GM23338 (cell line): ENCODE data around the gene BMP10. TPM values are rescaled to one million over a fixed set of nuclear protein-coding genes. Genes with fewer than 3 reads are reported as not detected.

Experiments used
- ATAC-seq: fragments of 200-7000 bp; cut with Tn5 transposase; 3 replicates; pipeline ENCODE4 v1.9.1; 2020
- DNase-seq: peaks from one replicate; pipeline ENCODE4 v3.0.0-alpha.2; 2015; ENCODE audit warnings: low spot score
- H2AFZ ChIP-seq: fragments of 200-600 bp; sonication (generic); 2 replicates; pipeline ENCODE4 v1.8.0; 2016; ENCODE audit warnings: antibody characterized with exemption, mild to moderate bottlenecking, moderate library complexity
- H3F3A ChIP-seq: fragments of 200-600 bp; sonication (generic); replicated peaks from 2 replicates; pipeline ENCODE4 v1.8.0; 2017; ENCODE audit warnings: antibody characterized with exemption, mixed run types, low read depth
- H3K27ac ChIP-seq: fragments of 200-600 bp; sonication (generic); 2 replicates; pipeline ENCODE4 v1.6.1; 2016; ENCODE audit warnings: low read depth
- H3K27me3 ChIP-seq: fragments of 200-600 bp; sonication (generic); 2 replicates; pipeline ENCODE4 v1.8.0; 2016; ENCODE audit warnings: mild to moderate bottlenecking, mixed run types, moderate library complexity; ENCODE audit not compliant: insufficient read depth
- H3K36me3 ChIP-seq: fragments of 200-600 bp; sonication (generic); 2 replicates; pipeline ENCODE4 v1.8.0; 2016; ENCODE audit warnings: mild to moderate bottlenecking; ENCODE audit not compliant: insufficient read depth
- H3K4me1 ChIP-seq: fragments of 200-600 bp; sonication (generic); 2 replicates; pipeline ENCODE4 v1.8.0; 2016; ENCODE audit warnings: mild to moderate bottlenecking, moderate library complexity; ENCODE audit not compliant: insufficient read depth
- H3K4me2 ChIP-seq: fragments of 200-600 bp; sonication (generic); 2 replicates; pipeline ENCODE4 v1.7.1; 2017; ENCODE audit warnings: mixed run types
- H3K4me3 ChIP-seq: fragments of 200-600 bp; sonication (generic); 2 replicates; pipeline ENCODE4 v1.6.1; 2016; ENCODE audit warnings: mixed run types
- H3K79me2 ChIP-seq: fragments of 200-600 bp; sonication (generic); replicated peaks from 2 replicates; pipeline ENCODE4 v1.8.0; 2017; ENCODE audit warnings: mild to moderate bottlenecking; ENCODE audit not compliant: insufficient read depth
- H3K9me2 ChIP-seq: fragments of 200-600 bp; sonication (generic); 2 replicates; pipeline ENCODE4 v1.8.0; 2017; ENCODE audit not compliant: insufficient read depth
- H4K20me1 ChIP-seq: fragments of 200-600 bp; sonication (generic); replicated peaks from 2 replicates; pipeline ENCODE4 v1.8.0; 2017; ENCODE audit warnings: mild to moderate bottlenecking; ENCODE audit not compliant: insufficient read depth
- H3K27ac Mint-ChIP-seq: 2 replicates; pipeline ENCODE4 v1.8.0; 2020; ENCODE audit warnings: inconsistent platforms, mild to moderate bottlenecking, moderate library complexity, mixed read lengths
- H3K27me3 Mint-ChIP-seq: 3 replicates; pipeline ENCODE4 v1.8.0; 2022; ENCODE audit warnings: low read depth, mild to moderate bottlenecking, moderate library complexity, mixed read lengths, inconsistent platforms; ENCODE audit not compliant: insufficient read depth, poor library complexity
- H3K36me3 Mint-ChIP-seq: 3 replicates; pipeline ENCODE4 v1.8.0; 2021; ENCODE audit warnings: low read depth, mild to moderate bottlenecking, inconsistent platforms, moderate library complexity, mixed read lengths
- H3K4me1 Mint-ChIP-seq: 3 replicates; pipeline ENCODE4 v1.8.0; 2020; ENCODE audit warnings: mild to moderate bottlenecking, inconsistent platforms, mixed read lengths
- H3K4me3 Mint-ChIP-seq: 3 replicates; pipeline ENCODE4 v1.8.0; 2021; ENCODE audit warnings: moderate library complexity, mild to moderate bottlenecking, inconsistent platforms, mixed read lengths
- H3K9me3 Mint-ChIP-seq: 3 replicates; pipeline ENCODE4 v1.8.0; 2020; ENCODE audit warnings: moderate library complexity, mild to moderate bottlenecking, inconsistent platforms, mixed read lengths
- CREB1 ChIP-seq: fragments of 250-450 bp; sonication (Bioruptor Pico); IDR thresholded peaks from 2 replicates; pipeline ENCODE4 v1.5.0; 2020; ENCODE audit warnings: low read depth, mild to moderate bottlenecking, moderate library complexity
- CTCF ChIP-seq, 2 experiments: fragments of 200-600 bp in 1 of 2; sonication (generic) in 1 of 2; conservative IDR thresholded peaks; 2 replicates each; pipeline versions ENCODE4 v1.5.1 to v1.6.1; 2016 to 2017; ENCODE audit warnings: antibody characterized with exemption in 2 of 2, low read depth in 2 of 2, mild to moderate bottlenecking in 2 of 2, moderate library complexity in 1 of 2
- ETS1 ChIP-seq: IDR thresholded peaks from 2 replicates; pipeline ENCODE4 v1.6.1; 2016; ENCODE audit warnings: antibody characterized with exemption
- EZH2 ChIP-seq: fragments of 200-600 bp; sonication (generic); IDR thresholded peaks from one replicate; pipeline ENCODE4 v1.8.0; 2017; ENCODE audit warnings: antibody characterized with exemption, mild to moderate bottlenecking, low read depth; ENCODE audit not compliant: unreplicated experiment
- EZH2phosphoT487 ChIP-seq: fragments of 200-600 bp; sonication (generic); IDR thresholded peaks from one replicate; pipeline ENCODE4 v1.8.1; 2018; ENCODE audit warnings: antibody characterized with exemption; ENCODE audit not compliant: unreplicated experiment
- JUNB ChIP-seq: IDR thresholded peaks from one replicate; pipeline ENCODE4 v1.6.1; 2016; ENCODE audit warnings: antibody characterized with exemption; ENCODE audit not compliant: unreplicated experiment
- NANOG ChIP-seq: IDR thresholded peaks from 2 replicates; pipeline ENCODE4 v1.6.1; 2016; ENCODE audit warnings: antibody characterized with exemption, borderline replicate concordance
- POLR2AphosphoS5 ChIP-seq: IDR thresholded peaks from 2 replicates; pipeline ENCODE4 v1.6.1; 2016; ENCODE audit warnings: antibody characterized with exemption, low read depth
- STAT1 ChIP-seq: IDR thresholded peaks from one replicate; pipeline ENCODE4 v1.6.1; 2016; ENCODE audit warnings: antibody characterized with exemption; ENCODE audit not compliant: unreplicated experiment
- ZNF114 ChIP-seq: fragments of 250-450 bp; sonication (Bioruptor Pico); IDR thresholded peaks from 2 replicates; pipeline ENCODE4 v1.5.0; 2020; ENCODE audit warnings: mild to moderate bottlenecking, moderate library complexity
- ZNF331 ChIP-seq: fragments of 250-450 bp; sonication (Bioruptor Pico); IDR thresholded peaks from 2 replicates; pipeline ENCODE4 v1.5.0; 2020; ENCODE audit warnings: low read depth, mild to moderate bottlenecking, moderate library complexity
- ZNF462 ChIP-seq: fragments of 250-450 bp; sonication (Bioruptor Pico); IDR thresholded peaks from 2 replicates; pipeline ENCODE4 v1.5.0; 2020; ENCODE audit warnings: mild to moderate bottlenecking, moderate library complexity
- polyA plus RNA-seq: library from polyadenylated mRNA; unstranded; fragments of >200 nt; fragmentation: Nextera tagmentation; extraction: Ambion mirVana; gene quantifications from 2 replicates; pipeline ENCODE4 v1.2.1, GENCODE V29; 2016
- total RNA-seq: library from RNA; depleted of rRNA; stranded (reverse); fragments of >200 nt; shearing (Covaris generic); gene quantifications from 2 replicates; pipeline ENCODE4 v1.2.3, GENCODE V29; 2014

The BMP10 gene
- total and polyA plus RNA-seq, 2 experiments from 2014 or later, result not detected

GRCh38 chr2:68880213-68880612, 9.0 kb upstream of the BMP10 start:
- no peaks in the 10 kb centered on the region for H4K20me1 ChIP-seq
- ATAC-seq (no peak), DNase-seq (no peak)
- H3K36me3 ChIP-seq, result no peaks in the 10 kb centered on the region
- H2AFZ ChIP-seq, result no peak overlapping the region
- H3F3A ChIP-seq, result no peaks in the 10 kb centered on the region
- Mint-ChIP-seq H3K4me1 (peaks cover 2% of the 10 kb centered on the region; the same call in 1 of the 3 replicates), H3K27me3 (peaks cover 2% of the 10 kb centered on the region), H3K9me3 (no peaks in the 10 kb centered on the region), H3K36me3 (no peaks in the 10 kb centered on the region), H3K27ac (no peak overlapping the region), H3K4me3 (no peak overlapping the region)
- no peaks in the 10 kb centered on the region for H3K4me1 ChIP-seq
- no peaks in the 10 kb centered on the region for H3K9me2 ChIP-seq
- no peak overlapping the region for H3K27ac ChIP-seq
- H3K27me3 ChIP-seq, result no peaks in the 10 kb centered on the region
- no peaks in the 10 kb centered on the region for H3K79me2 ChIP-seq
- H3K4me3 ChIP-seq, result no peak overlapping the region
- TF ChIP-seq POLR2AphosphoS5 (no peak), NANOG (no peak), EZH2phosphoT487 (no peak), CREB1 (CRISPR knock-in tag) (no peak), STAT1 (no peak)
- no peak overlapping the region for H3K4me2 ChIP-seq

- H3K36me3 Mint-ChIP-seq, result no peaks in the 10 kb centered on the region
- TF ChIP-seq ETS1 (no peak), ZNF462 (CRISPR knock-in tag) (no peak), EZH2phosphoT487 (no peak), NANOG (no peak), STAT1 (no peak), ZNF114 (CRISPR knock-in tag) (no peak), EZH2 (no peak), ZNF331 (CRISPR knock-in tag) (no peak), JUNB (no peak), CTCF (conservative IDR thresholded peaks at IDR 0.05; ENCODE audit: low read depth in 2 of 2) (no peak)
Measured at GRCh38 chr2:68879296-68879695, 8.1 kb upstream of the BMP10 start.

More at GRCh38 chr2:68879296-68879695, 8.1 kb upstream of the BMP10 start:
- no peak overlapping the region for H3K4me2 ChIP-seq
- H3K27me3 ChIP-seq, result no peaks in the 10 kb centered on the region
- no peak overlapping the region for H3K4me3 Mint-ChIP-seq
- H3K4me1 ChIP-seq, result no peaks in the 10 kb centered on the region
- no peak overlapping the region for H2AFZ ChIP-seq
- no peaks in the 10 kb centered on the region for H3F3A ChIP-seq
- ATAC-seq (no peak), DNase-seq (no peak)
- H3K27me3 Mint-ChIP-seq, result peaks cover 2% of the 10 kb centered on the region
- no peaks in the 10 kb centered on the region for H3K79me2 ChIP-seq
- H3K4me1 Mint-ChIP-seq, result peaks cover 2% of the 10 kb centered on the region; the same call in 1 of the 3 replicates
- no peak overlapping the region for H3K27ac ChIP-seq
- no peak overlapping the region for H3K27ac Mint-ChIP-seq
- H3K4me3 ChIP-seq, result no peak overlapping the region
- no peaks in the 10 kb centered on the region for H4K20me1 ChIP-seq
- no peaks in the 10 kb centered on the region for H3K9me3 Mint-ChIP-seq
- H3K9me2 ChIP-seq, result no peaks in the 10 kb centered on the region
- H3K36me3 ChIP-seq, result no peaks in the 10 kb centered on the region
